Gastroesophageal sphincter (tissue), 4 donors: ENCODE results near the gene HAO2. TPM values are rescaled to one million over a fixed set of nuclear protein-coding genes. Genes with fewer than 3 reads are reported as not detected.
"Not testable (repeated sequence)": the region's sequence is repeated elsewhere in the genome, so short reads cannot be mapped to it uniquely, and the experiment has no call there.

Experiments
- ATAC-seq: fragments of 150-250 bp; one replicate; pipeline ENCODE4 v1.9.1; 2016; ENCODE audit warnings: mild to moderate bottlenecking, moderate library complexity
- H3K27ac ChIP-seq, 4 donors: fragments of 200-600 bp; sonication (generic) in 3 of 4; 1 replicate in 3 of 4; 2 replicates in 1 of 4; pipeline ENCODE4 v1.5.1; 2016 to 2019
- H3K27me3 ChIP-seq: fragments of 200-600 bp; sonication (generic); one replicate; pipeline ENCODE4 v1.5.1; 2019
- H3K36me3 ChIP-seq, 2 donors: fragments of 200-600 bp; sonication (generic); one replicate each; pipeline ENCODE4 v1.5.1; 2019; ENCODE audit warnings: control low read depth in 1 of 2
- H3K4me1 ChIP-seq, 3 donors: fragments of 200-600 bp; sonication (generic); 1 replicate in 2 of 3; 2 replicates in 1 of 3; pipeline ENCODE4 v1.5.1; 2016 to 2019; ENCODE audit warnings: control low read depth in 2 of 3
- H3K4me3 ChIP-seq, 2 donors: fragments of 200-600 bp; sonication (generic); one replicate each; pipeline ENCODE4 v1.5.1; 2019; ENCODE audit warnings: mild to moderate bottlenecking in 1 of 2, moderate library complexity in 1 of 2
- H3K9me3 ChIP-seq, 3 donors: fragments of 200-600 bp; sonication (generic); one replicate each; pipeline ENCODE4 v1.5.1; 2017 to 2019; ENCODE audit warnings: control low read depth in 2 of 3
- CTCF ChIP-seq, 4 experiments: fragments of 200-600 bp in 2 of 4; fragments of 450-650 bp in 2 of 4; sonication (generic) in 1 of 4; IDR thresholded peaks; one replicate each; pipeline ENCODE4 v1.5.1; 2017 to 2019; ENCODE audit warnings: antibody characterized with exemption in 4 of 4, mild to moderate bottlenecking in 2 of 4, moderate library complexity in 2 of 4
- EP300 ChIP-seq: sonication (generic); formaldehyde crosslinking; IDR thresholded peaks from one replicate; pipeline ENCODE4 v1.6.1; 2017; ENCODE audit warnings: antibody characterized with exemption, mild to moderate bottlenecking
- POLR2A ChIP-seq, 2 donors: fragments of 450-650 bp; IDR thresholded peaks; one replicate each; pipeline ENCODE4 v1.6.1; 2017; ENCODE audit warnings: antibody characterized with exemption in 2 of 2, mild to moderate bottlenecking in 2 of 2, moderate library complexity in 1 of 2
- POLR2AphosphoS5 ChIP-seq: sonication (generic); formaldehyde crosslinking; IDR thresholded peaks from one replicate; pipeline ENCODE4 v1.6.1; 2017; ENCODE audit warnings: antibody characterized with exemption
- WGBS, 2 donors: methylation state at CpG; one replicate each; pipeline ENCODE4 v1.1.5; 2018; ENCODE audit warnings: low coverage in 1 of 2; 5-methylcytosine and 5-hydroxymethylcytosine counted together
- total RNA-seq, 4 donors: library from RNA; depleted of rRNA; stranded (reverse); fragments of >200 nt; gene quantifications; one replicate each; pipeline ENCODE4 v1.1.0, GENCODE V29; 2016

The HAO2 gene
- total RNA-seq, 4 donors from 2014 or later, result not detected

GRCh38 chr1:119375366-119375765 is 6.8 kb downstream of the HAO2 start:
- no peaks in the 10 kb centered on the region for H3K36me3 ChIP-seq
- H3K27ac ChIP-seq, result no peak overlapping the region
- H3K4me1 ChIP-seq, result no peaks in the 10 kb centered on the region
- WGBS, 2 donors, result 83 to 95% methylated on average over 1 of the region's 1 CpG
- no peak for TF ChIP-seq POLR2A (IDR thresholded peaks at IDR 0.05)
- no peak for TF ChIP-seq CTCF (IDR thresholded peaks at IDR 0.05)
- TF ChIP-seq EP300, result no peak
- no peak for TF ChIP-seq POLR2AphosphoS5
- peaks cover 0 to 6% (median 0%) of the 10 kb centered on the region in 3 donors for H3K9me3 ChIP-seq
- H3K27me3 ChIP-seq, result no peaks in the 10 kb centered on the region
- H3K4me3 ChIP-seq, result no peak overlapping the region
- no peak for ATAC-seq

DNA sequence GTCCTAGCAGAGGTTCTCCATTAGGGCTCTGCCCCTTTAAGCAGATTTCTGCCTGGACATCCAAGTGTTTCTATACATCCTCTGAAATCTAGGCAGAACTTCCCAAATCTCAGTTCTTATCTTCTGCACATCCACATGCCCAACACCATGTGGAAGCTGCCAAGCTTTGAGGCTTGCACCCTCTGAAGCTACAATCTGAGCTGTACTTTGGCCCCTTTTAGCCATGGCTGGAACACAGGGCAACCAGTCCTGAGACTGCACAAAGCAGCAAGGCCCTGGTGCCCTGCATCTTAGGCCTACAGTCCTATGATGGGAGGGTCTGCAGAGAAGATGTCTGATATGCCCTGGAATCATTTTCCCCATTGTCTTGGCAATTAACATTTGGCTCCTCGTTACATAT is 8.0 kb downstream of the HAO2 start:
- Histone ChIP-seq H3K27me3 (no peaks in the 10 kb centered on the region), H3K4me3 (no peak overlapping the region)

GRCh38 chr1:119377594-119377993 is 9.0 kb downstream of the HAO2 start:
- not testable (repeated sequence) for H3K4me3 ChIP-seq, H3K27me3 ChIP-seq, ATAC-seq, H3K36me3 ChIP-seq, H3K4me1 ChIP-seq, H3K9me3 ChIP-seq, H3K27ac ChIP-seq
- 73% methylated on average over 2 of the region's 2 CpGs for WGBS, 2 donors

More for the DNA sequence above, 8.0 kb downstream of the HAO2 start:
- Histone ChIP-seq H3K27ac (no peak overlapping the region), H3K9me3 (peaks cover 0 to 6% (median 0%) of the 10 kb centered on the region in 3 donors), H3K36me3 (no peaks in the 10 kb centered on the region), H3K4me1 (no peaks in the 10 kb centered on the region)
- TF ChIP-seq POLR2A (IDR thresholded peaks at IDR 0.05) (no peak), CTCF (IDR thresholded peaks at IDR 0.05) (no peak), POLR2AphosphoS5 (no peak), EP300 (no peak)
- WGBS, 2 donors, result 90 to 91% methylated on average over 1 of the region's 1 CpG
- no peak for ATAC-seq

DNA sequence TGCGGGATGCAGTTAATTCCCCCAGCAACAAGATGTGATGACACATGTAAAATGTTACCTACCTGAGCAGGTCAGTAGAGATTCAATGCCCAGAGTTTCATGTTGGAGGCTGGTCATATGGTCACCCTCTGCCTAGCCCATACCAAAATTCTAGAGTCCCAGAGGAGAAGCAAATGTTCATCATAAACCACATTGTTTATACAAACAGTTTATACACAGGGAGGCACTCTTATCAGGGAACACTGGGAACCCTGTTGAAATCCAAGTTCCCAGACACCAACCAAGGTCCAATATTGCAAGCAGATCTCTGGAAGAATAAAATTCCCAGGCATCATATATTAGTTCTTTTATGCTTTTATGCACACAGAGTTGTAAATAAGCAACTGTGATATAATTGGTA is 10.5 kb downstream of the HAO2 start:
- no peaks in the 10 kb centered on the region for H3K36me3 ChIP-seq
- H3K4me3 ChIP-seq, result no peak overlapping the region
- 80 to 100% methylated on average over 1 of the region's 1 CpG for WGBS, 2 donors
- H3K4me1 ChIP-seq, result no peaks in the 10 kb centered on the region
- H3K27ac ChIP-seq, result no peak overlapping the region
- no peaks in the 10 kb centered on the region for H3K27me3 ChIP-seq
- TF ChIP-seq CTCF (IDR thresholded peaks at IDR 0.05) (no peak), EP300 (no peak), POLR2AphosphoS5 (no peak), POLR2A (IDR thresholded peaks at IDR 0.05) (no peak)
- peaks cover 0 to 6% (median 0%) of the 10 kb centered on the region in 3 donors for H3K9me3 ChIP-seq
- ATAC-seq, result no peak

DNA sequence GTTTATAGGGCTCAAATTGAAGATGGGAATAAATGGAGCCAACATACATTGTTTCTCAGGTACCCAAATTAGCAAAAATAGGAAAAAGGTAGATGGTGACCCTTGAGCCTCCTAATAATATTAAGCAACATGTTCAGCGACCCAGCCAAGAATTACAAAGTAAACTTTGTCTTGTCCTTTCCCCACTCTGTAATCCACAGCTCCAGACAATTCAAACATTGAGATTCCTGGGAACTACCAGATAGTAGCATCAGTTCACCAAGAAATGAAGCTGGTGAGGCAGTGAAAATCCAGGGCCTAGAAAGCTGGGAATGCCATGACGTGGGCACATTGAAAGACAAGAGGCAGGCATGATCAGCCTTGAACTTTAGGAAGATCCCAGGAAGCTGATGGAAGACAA is 11.7 kb downstream of the HAO2 start:
- 40 to 78% methylated on average over 1 to 2 of the region's 2 CpGs for WGBS, 2 donors
- H3K36me3 ChIP-seq, result no peaks in the 10 kb centered on the region
- no peak for ATAC-seq
- H3K4me3 ChIP-seq, result no peak overlapping the region
- H3K27ac ChIP-seq, result no peak overlapping the region
- no peaks in the 10 kb centered on the region for H3K27me3 ChIP-seq
- peaks cover 0 to 6% (median 0%) of the 10 kb centered on the region in 3 donors for H3K9me3 ChIP-seq
- TF ChIP-seq CTCF (IDR thresholded peaks at IDR 0.05) (no peak), EP300 (no peak), POLR2AphosphoS5 (no peak)
- H3K4me1 ChIP-seq, result no peaks in the 10 kb centered on the region
